H1 (cell line): ENCODE results near the gene EGFR. TPM values are rescaled to one million over a fixed set of nuclear protein-coding genes. Genes with fewer than 3 reads are reported as not detected.

ENCODE experiments used
- CREB1 ChIP-seq: IDR thresholded peaks from 2 replicates; pipeline ENCODE4 v1.6.1; 2012; ENCODE audit warnings: inconsistent platforms
- USF2 ChIP-seq: IDR thresholded peaks from 2 replicates; pipeline ENCODE4 v1.6.1; 2011; ENCODE audit warnings: low read length, improper control_type of control experiment
- polyA plus RNA-seq, 7 experiments: library from polyadenylated mRNA; depleted of rRNA in 3 of 7; stranded (reverse) in 5 of 7; unstranded in 2 of 7; fragments of >200 nt in 5 of 7; fragments of 200-250 nt in 2 of 7; gene quantifications; 1 replicate in 5 of 7; 2 replicates in 1 of 7; 4 replicates in 1 of 7; pipeline versions ENCODE4 v1.2.1 to v1.2.3, GENCODE V29; 2011 to 2013; ENCODE audit warnings: missing spikeins in 2 of 7, mixed read lengths in 2 of 7
- total RNA-seq: library from RNA; stranded (reverse); fragmentation: NEBNext Ultra II Directional; extraction: Animal tissue kit (Norgen Biotek cat#: 25700); gene quantifications from 2 replicates; pipeline ENCODE4 v1.2.1, GENCODE V29; 2021

The EGFR gene
- total and polyA plus RNA-seq, 2 of the 8 experiments (the other 6 are each of a cell fraction or from before 2014, with no cell fraction given) = 1.9 to 5.8 TPM

- TF ChIP-seq CREB1 (no peak), USF2 (no peak)
Measured at GRCh38 chr7:55150709-55151451, 132.1 kb downstream of the EGFR start (continued).
